HG02840 (cell line): Measurements from ENCODE around the gene VWC2.
A peak's percentile ranks its signal among the peaks of the same experiment; 100 is the strongest.

ENCODE experiments used
- ATAC-seq: cut with Tn5 transposase; IDR thresholded peaks from one replicate; pipeline ENCODE4 v1.9.1; 2021; ENCODE audit warnings: mild to moderate bottlenecking, moderate library complexity, moderate number of reproducible peaks; ENCODE audit not compliant: unreplicated experiment, low FRiP score

VWC2 gene

GRCh38 chr7:49773218-49773935 is at the start of gene VWC2:
Gene VWC2 (plus strand): TSS chr7:49773638. CDS start chr7:49775436, 1,798 bp downstream.
- ATAC-seq: no peak

DNA sequence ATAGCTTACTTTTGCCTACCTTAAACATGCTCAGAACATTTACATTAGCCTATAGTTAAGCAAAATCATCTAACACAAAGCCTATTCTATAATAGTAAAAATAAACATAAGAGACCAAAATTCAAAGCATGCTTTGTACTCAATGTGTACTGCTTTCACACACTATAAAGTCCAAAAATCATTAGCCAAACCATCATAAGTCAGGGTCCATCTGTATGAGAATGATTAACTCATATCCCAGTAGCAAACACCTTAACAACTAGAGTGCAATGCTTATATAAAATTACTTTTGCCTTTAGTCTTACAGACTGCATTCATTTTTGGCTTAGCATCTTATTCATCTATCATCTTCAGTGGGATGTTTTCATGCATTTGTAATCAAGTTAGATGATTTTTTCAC is 49.4 kb upstream of the VWC2 start:
- no peak for ATAC-seq

GRCh38 chr7:49731836-49732235 is 41.6 kb upstream of the VWC2 start:
- ATAC-seq: no peak

GRCh38 chr7:49762666-49763065 is 10.8 kb upstream of the VWC2 start:
- no peak for ATAC-seq

- ATAC-seq: no peak
Measured at GRCh38 chr7:49763791-49764190, 9.6 kb upstream of the VWC2 start.

DNA sequence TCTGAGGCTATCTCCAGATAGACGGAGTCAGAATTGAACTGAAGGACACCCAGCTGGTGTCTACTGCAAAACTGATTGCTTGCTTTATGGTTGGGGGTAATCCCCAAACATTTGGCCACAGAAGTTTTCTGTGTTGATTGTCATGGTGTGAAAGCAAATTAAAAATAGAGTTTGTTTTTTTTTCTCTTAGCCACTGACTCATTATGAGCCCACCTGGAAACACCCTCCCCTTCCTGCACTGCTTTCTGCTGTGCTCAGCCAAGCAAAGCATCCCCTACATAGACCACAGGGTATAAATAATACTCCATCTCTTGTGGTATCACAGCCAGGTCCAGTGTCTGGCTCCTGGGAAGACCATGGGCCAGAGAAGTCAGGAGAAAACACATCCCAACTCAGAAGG is 6.5 kb upstream of the VWC2 start:
- ATAC-seq: peak; percentile 93

GRCh38 chr7:49767719-49768118 is 5.7 kb upstream of the VWC2 start:
- ATAC-seq: no peak

DNA sequence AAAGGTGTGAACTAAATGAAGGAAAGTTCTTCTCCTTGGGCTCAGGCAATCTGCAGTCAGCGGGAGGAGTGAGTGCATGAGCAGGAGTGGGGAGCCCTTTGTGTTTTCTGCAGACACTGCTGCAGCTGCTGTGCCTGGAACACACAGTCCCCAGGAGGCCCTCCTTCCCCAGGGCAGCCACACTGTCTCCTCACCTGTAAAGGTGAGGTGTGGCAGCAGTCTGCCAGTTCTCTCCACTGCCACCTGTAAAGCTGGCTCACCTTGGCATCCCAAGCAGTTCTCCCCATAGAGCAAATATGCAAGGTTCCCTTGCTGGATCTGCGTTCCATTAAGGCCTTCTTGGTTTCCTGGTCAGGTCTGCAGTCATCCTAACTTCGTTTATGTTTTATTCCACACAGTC is 5.2 kb upstream of the VWC2 start:
- no peak for ATAC-seq

- ATAC-seq: no peak
Measured at GRCh38 chr7:49768835-49769234, 4.6 kb upstream of the VWC2 start.

DNA sequence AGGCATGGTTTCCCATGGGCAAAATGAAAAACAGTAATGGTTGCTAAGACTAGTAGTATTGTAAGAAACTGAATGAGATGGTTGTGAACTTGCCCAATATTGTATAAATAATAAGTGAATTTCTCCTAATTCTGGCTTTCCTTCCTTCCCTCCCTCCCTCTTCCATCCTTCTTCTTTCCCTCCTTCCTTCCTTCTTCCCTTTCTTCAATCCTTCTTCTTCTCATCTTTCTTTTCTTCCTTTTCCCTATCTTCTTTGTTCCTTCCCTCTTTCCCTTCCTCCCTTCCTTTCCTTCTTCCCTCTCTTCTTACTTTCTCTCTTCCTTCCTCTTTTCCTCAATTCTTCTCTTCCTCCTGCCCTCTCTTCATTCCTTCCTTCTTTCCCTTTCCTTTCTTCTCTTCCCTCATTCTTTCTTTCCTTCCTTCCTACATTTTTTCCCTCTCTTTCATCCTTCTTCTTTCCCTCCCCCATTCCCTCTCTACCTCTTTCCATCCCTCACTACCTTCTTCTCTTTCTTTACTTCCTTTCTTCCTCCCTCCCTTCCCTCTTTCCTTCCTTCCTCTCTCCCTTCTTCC is 4.1 kb upstream of the VWC2 start:
- no peak for ATAC-seq

DNA sequence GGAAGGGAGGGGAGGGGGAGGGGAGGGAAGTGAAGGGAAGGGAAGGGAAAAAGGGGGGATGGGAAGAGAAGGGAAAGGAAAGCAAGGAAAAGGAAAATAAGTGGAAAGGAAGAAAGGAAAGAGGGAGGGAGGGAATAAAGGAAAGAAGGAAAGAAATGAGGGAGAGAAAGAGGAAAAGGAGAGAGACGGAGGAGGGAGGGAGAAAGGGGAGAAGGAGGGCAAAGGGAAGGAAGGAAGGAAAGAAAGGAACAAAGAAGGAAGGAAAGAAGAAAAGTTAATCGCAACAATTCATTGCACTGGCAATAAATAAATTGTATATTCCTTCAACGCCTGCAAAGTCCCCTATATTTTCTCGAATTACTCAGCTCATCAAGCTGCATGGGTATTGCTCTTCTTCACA is 2.6 kb upstream of the VWC2 start:
- ATAC-seq: no peak

- peak; percentile 27 for ATAC-seq
Measured at GRCh38 chr7:49771427-49772176, 1.8 kb upstream of the VWC2 start.

GRCh38 chr7:49772916-49773217 is 571 bp upstream of the VWC2 start:
- no peak for ATAC-seq

DNA sequence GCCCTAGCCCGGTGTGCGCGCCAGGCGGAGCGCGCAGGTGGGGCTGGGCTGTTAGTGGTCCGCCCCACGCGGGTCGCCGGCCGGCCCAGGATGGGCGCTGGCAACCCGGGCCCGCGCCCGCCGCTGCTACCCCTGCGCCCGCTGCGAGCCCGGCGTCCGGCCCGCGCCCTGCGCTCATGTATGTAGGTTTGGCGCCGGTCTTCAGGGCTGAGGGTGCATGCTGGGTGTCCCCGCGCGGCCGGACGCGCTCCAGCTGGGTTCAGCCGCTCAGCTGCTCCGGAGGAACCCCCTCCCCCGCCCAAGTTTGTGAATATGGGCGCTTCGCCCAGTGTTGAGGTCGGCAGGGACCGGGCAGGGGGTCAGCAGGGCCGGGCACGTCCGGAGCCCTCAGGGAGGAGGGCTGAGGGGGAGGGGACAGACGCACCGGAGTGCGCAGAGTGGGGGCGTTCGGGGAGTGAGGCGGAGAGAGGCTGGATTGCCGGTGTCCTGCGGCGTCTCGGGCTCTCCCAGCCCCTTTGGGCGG is 559 bp downstream of the VWC2 start:
- no peak for ATAC-seq

DNA sequence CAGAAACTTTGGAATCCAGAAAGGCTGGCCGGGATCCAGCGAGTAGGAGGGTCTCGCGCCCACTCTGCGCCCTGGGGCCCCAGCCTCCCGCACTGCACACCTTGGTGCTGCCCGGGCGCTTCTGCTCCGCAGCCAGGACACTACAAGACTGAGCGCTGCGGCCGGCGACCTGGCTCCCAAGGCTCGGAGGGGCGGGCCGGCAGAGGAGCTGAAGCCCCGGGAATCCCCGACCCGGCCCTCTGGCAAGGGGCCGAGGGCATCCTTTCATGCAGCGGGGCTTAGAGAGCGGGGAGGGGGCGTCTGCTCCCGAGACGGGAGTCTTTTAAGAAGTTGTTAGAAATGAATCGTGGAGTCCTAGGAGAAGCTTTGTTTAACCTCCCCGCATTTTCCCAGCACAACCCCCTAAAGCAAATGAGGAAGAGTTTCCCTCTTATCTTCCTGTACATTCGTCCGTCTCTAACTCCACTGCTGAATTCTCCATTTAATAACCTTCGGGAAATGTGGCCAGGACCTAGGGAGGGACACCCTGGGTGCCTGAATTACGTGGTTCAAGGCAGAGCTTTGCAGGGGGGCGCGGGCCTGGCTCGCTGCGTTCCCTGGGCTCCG is 1.1 kb downstream of the VWC2 start:
- no peak for ATAC-seq

DNA sequence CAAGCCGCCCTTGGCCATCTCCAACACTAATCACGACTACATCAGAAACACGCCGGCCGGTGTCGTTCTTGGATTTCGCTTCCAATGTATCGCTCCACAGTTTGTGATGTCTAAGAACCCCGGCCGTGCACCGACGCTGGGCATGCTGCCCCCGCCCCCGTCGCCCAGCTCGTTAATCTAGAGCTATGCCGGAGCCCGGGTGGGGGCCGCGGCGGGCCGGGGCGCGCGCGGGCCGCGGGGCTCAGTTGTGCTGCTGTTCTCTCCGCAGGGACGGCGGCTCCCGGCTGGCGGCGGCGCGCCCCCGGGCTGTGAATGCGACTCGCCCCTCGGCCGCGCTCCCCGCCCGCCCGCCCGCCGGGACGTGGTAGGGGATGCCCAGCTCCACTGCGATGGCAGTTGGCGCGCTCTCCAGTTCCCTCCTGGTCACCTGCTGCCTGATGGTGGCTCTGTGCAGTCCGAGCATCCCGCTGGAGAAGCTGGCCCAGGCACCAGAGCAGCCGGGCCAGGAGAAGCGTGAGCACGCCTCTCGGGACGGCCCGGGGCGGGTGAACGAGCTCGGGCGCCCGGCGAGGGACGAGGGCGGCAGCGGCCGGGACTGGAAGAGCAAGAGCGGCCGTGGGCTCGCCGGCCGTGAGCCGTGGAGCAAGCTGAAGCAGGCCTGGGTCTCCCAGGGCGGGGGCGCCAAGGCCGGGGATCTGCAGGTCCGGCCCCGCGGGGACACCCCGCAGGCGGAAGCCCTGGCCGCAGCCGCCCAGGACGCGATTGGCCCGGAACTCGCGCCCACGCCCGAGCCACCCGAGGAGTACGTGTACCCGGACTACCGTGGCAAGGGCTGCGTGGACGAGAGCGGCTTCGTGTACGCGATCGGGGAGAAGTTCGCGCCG is 1.9 kb downstream of the VWC2 start:
- no peak for ATAC-seq

- ATAC-seq: no peak
Measured at GRCh38 chr7:49775949-49776443, 2.6 kb downstream of the VWC2 start.

- ATAC-seq: no peak
Measured at GRCh38 chr7:49776994-49777393, 3.6 kb downstream of the VWC2 start.

DNA sequence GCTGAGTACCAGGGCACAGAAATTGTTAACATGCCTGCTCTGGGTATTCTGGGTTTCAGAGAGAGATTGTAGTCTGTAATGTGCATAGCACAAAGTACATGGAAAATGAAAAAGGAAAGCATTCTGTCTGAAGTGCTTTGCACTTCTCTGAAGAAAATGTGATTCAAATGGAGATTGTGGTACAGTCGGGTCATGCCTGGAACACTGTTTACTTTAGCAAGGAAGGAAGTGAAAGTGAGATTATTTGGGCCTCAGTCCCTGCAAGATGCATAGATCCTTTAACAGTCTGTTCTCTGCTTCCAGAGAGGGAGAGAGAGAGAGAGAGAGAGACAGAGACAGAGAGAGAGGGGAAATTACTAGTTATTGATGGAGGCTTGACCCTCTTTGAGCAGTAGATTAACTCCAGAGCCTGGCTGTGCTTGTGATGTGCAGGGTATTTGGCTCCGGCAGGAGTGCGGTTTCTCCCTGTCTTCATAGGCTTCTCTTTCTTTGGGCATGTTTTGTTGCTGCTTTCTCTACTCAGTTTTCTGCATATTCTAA is 5.4 kb downstream of the VWC2 start:
- no peak for ATAC-seq

DNA sequence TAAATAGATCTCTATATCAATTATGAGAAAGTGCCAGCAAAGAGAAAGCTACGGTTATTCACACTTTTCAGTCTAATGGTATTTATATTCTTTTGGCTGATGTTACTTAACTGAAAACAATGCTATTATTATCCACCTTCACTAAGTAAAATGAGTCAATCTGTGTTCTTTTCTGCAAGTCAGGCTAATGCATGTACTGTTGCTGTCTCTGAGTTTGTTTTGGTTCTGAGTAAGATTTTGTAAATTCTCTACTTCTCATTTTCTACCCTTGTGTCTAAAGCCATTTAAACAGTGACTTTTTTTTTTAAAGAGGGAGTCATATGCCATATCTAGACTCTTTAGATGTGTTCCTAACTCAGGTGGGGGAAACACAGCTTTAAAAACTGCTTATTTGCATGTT is 7.5 kb downstream of the VWC2 start:
- ATAC-seq: no peak
